ENCODE data around the gene TPRN. TPM values are rescaled to one million over a fixed set of nuclear protein-coding genes. Genes with fewer than 3 reads are reported as not detected.

The TPRN gene
- total RNA-seq, 1 donor from 2014 or later = 3.4 TPM

DNA sequence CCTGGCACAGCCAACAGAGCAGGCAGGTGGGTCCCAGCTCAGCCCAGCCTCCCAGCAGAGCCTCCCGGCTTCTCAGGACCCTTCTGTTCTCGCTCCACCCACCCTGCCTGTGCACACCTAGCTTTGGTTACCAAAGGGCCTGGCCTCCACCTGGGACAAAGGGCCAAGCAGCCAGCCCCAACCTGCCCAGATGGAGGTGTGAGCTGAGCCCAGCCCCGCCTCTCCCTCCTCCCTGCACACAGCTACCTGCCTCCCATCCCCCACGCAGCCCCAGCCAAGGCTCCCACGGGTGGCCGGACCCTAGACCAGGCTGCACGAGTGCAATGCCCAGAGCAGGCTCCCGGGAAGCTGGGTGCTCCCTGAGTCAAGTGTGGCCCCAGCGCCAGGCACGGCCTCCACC is 5.6 kb downstream of the TPRN start:
- H4K20me1 ChIP-seq (ENCODE audit: low read depth) = peaks cover 73% of the 10 kb centered on the region
- H3K9ac ChIP-seq = no peak overlapping the region
- H3K36me3 ChIP-seq = no peaks in the 10 kb centered on the region
- H3F3A ChIP-seq (ENCODE audit: low read depth) = no peaks in the 10 kb centered on the region
- Mint-ChIP-seq H3K9me3 (no peaks in the 10 kb centered on the region), H3K4me1 (peaks cover 17% of the 10 kb centered on the region), H3K27ac (no peak overlapping the region), H3K36me3 (no peaks in the 10 kb centered on the region), H3K27me3 (ENCODE audit: insufficient read depth, low read depth) (peaks cover 4% of the 10 kb centered on the region), H3K4me3 (no peak overlapping the region)
- H2AFZ ChIP-seq (replicated peaks) = no peak overlapping the region
- no peak overlapping the region for H3K4me2 ChIP-seq
- peaks cover 24% of the 10 kb centered on the region for H3K79me2 ChIP-seq (ENCODE audit: low read depth)
- H3K27me3 ChIP-seq = peaks cover 6% of the 10 kb centered on the region
- TF ChIP-seq EZH2phosphoT487 (IDR thresholded peaks at IDR 0.05) = no peak
- TF ChIP-seq EZH2 (IDR thresholded peaks at IDR 0.05) = no peak
- TF ChIP-seq, protein P1, sequence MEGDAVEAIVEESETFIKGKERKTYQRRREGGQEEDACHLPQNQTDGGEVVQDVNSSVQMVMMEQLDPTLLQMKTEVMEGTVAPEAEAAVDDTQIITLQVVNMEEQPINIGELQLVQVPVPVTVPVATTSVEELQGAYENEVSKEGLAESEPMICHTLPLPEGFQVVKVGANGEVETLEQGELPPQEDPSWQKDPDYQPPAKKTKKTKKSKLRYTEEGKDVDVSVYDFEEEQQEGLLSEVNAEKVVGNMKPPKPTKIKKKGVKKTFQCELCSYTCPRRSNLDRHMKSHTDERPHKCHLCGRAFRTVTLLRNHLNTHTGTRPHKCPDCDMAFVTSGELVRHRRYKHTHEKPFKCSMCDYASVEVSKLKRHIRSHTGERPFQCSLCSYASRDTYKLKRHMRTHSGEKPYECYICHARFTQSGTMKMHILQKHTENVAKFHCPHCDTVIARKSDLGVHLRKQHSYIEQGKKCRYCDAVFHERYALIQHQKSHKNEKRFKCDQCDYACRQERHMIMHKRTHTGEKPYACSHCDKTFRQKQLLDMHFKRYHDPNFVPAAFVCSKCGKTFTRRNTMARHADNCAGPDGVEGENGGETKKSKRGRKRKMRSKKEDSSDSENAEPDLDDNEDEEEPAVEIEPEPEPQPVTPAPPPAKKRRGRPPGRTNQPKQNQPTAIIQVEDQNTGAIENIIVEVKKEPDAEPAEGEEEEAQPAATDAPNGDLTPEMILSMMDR (IDR thresholded peaks at IDR 0.05) = no peak
- H3K9me3 ChIP-seq (ENCODE audit: low read depth) = no peaks in the 10 kb centered on the region
- no peak for DNase-seq (ENCODE audit: low spot score)
- H3K27ac ChIP-seq = no peak overlapping the region
- H3K4me1 ChIP-seq = peaks cover 7% of the 10 kb centered on the region
- H3K4me3 ChIP-seq = no peak overlapping the region

DNA sequence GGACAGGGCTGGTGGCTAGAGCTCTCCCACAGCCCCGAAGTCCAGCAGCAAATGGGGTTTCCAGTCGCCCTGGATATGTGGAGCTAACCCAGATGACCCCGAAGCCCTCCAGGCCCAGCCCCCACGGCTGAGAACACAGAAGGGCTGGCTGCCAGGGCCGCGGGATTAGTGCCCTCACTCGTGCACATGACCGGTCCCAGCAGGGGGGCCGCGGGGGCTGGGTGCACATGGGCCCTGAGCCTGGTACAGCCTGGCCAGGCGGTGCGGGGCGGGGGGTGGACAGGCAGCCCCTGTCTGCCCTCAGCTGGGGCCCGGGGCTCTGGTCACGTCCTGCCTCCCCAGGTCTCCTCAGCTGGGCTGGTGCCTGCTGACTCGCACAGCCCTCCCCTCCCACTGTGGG is 6.2 kb downstream of the TPRN start:
- Histone ChIP-seq H3K4me2 (peak overlapping the region; percentile 10), H3F3A (ENCODE audit: low read depth) (peaks cover 5% of the 10 kb centered on the region), H3K36me3 (no peaks in the 10 kb centered on the region), H4K20me1 (ENCODE audit: low read depth) (peaks cover 72% of the 10 kb centered on the region), H3K27me3 (peaks cover 1% of the 10 kb centered on the region), H3K9ac (no peak overlapping the region), H3K27ac (no peak overlapping the region), H3K79me2 (ENCODE audit: low read depth) (peaks cover 20% of the 10 kb centered on the region), H3K9me3 (ENCODE audit: low read depth) (no peaks in the 10 kb centered on the region), H3K4me1 (peaks cover 2% of the 10 kb centered on the region), H3K4me3 (no peak overlapping the region), H2AFZ (replicated peaks) (no peak overlapping the region)
- Mint-ChIP-seq H3K4me1 (peaks cover 17% of the 10 kb centered on the region), H3K36me3 (no peaks in the 10 kb centered on the region), H3K9me3 (no peaks in the 10 kb centered on the region), H3K27ac (no peak overlapping the region), H3K4me3 (no peak overlapping the region), H3K27me3 (ENCODE audit: insufficient read depth, low read depth) (peaks cover 4% of the 10 kb centered on the region)
- peak; percentile 42 for DNase-seq (ENCODE audit: low spot score)
- TF ChIP-seq, protein P1 (IDR thresholded peaks at IDR 0.05) = no peak
- TF ChIP-seq EZH2phosphoT487 (IDR thresholded peaks at IDR 0.05) (no peak), EZH2 (IDR thresholded peaks at IDR 0.05) (no peak)

DNA sequence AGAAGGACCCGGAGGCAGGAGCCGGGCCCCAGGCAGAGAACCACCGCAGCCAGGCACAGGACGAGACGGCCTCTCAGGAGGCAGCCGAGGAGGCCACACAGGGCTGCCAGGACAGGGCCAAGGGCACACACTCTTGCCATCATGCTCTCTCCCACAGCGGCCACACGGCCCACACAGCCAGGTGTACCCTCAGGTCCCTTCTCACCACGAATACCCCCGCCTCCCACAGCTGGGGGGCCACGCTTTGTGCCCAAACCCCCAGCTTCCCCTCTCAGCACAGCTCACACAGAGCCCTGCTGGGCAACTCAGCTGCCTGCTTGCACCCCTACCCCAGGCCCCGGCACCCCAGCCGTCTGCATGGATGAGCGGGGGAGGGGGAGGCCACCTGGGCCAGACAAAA is 6.8 kb downstream of the TPRN start:
- Mint-ChIP-seq H3K4me1 (peaks cover 22% of the 10 kb centered on the region), H3K4me3 (no peak overlapping the region), H3K27me3 (ENCODE audit: insufficient read depth, low read depth) (peaks cover 4% of the 10 kb centered on the region), H3K27ac (no peak overlapping the region), H3K9me3 (no peaks in the 10 kb centered on the region), H3K36me3 (no peaks in the 10 kb centered on the region)
- H3K9ac ChIP-seq = no peak overlapping the region
- no peaks in the 10 kb centered on the region for H3K4me1 ChIP-seq
- DNase-seq (ENCODE audit: low spot score) = no peak
- H4K20me1 ChIP-seq (ENCODE audit: low read depth) = peaks cover 72% of the 10 kb centered on the region
- TF ChIP-seq EZH2phosphoT487 (IDR thresholded peaks at IDR 0.05) = no peak
- TF ChIP-seq, protein P1 (IDR thresholded peaks at IDR 0.05) = no peak
- no peak for TF ChIP-seq EZH2 (IDR thresholded peaks at IDR 0.05)
- no peak overlapping the region for H2AFZ ChIP-seq (replicated peaks)
- H3K27ac ChIP-seq = no peak overlapping the region
- no peaks in the 10 kb centered on the region for H3K9me3 ChIP-seq (ENCODE audit: low read depth)
- H3K79me2 ChIP-seq (ENCODE audit: low read depth) = peaks cover 14% of the 10 kb centered on the region
- H3K27me3 ChIP-seq = no peaks in the 10 kb centered on the region
- H3F3A ChIP-seq (ENCODE audit: low read depth) = peaks cover 10% of the 10 kb centered on the region
- no peaks in the 10 kb centered on the region for H3K36me3 ChIP-seq
- no peak overlapping the region for H3K4me3 ChIP-seq
- no peak overlapping the region for H3K4me2 ChIP-seq

Data from neural progenitor cell (in vitro differentiated cells).